HepG2 (cell line): Measurements from ENCODE around the gene NEU1. TPM values are rescaled to one million over a fixed set of nuclear protein-coding genes. Genes with fewer than 3 reads are reported as not detected.
A peak's percentile ranks its signal among the peaks of the same experiment; 100 is the strongest.

ENCODE experiments used
- AKAP8 ChIP-seq: sonication (generic); formaldehyde crosslinking; IDR thresholded peaks from 2 replicates; pipeline ENCODE4 v1.5.1; 2020; ENCODE audit warnings: mild to moderate bottlenecking, missing genetic modification reagents
- CERS6 ChIP-seq: sonication (generic); formaldehyde crosslinking; IDR thresholded peaks from 2 replicates; pipeline ENCODE4 v1.5.0; 2020; ENCODE audit warnings: missing genetic modification reagents
- CREB3 ChIP-seq: sonication (generic); formaldehyde crosslinking; IDR thresholded peaks from 2 replicates; pipeline ENCODE4 v1.5.0; 2020; ENCODE audit warnings: missing genetic modification reagents
- EED ChIP-seq: sonication (generic); formaldehyde crosslinking; IDR thresholded peaks from 2 replicates; pipeline ENCODE4 v1.5.0; 2020; ENCODE audit warnings: mild to moderate bottlenecking, missing genetic modification reagents
- EZH2 ChIP-seq: conservative IDR thresholded peaks from 2 replicates; pipeline ENCODE4 v1.6.1; 2012; ENCODE audit warnings: mild to moderate bottlenecking, low read depth, low read length, moderate library complexity
- GPN1 ChIP-seq: sonication (generic); formaldehyde crosslinking; IDR thresholded peaks from 2 replicates; pipeline ENCODE4 v1.5.1; 2020; ENCODE audit warnings: missing genetic modification reagents, borderline replicate concordance
- IKZF5 ChIP-seq: IDR thresholded peaks from 2 replicates; pipeline ENCODE4 v1.6.1; 2018; ENCODE audit warnings: missing genetic modification reagents, mild to moderate bottlenecking, missing compliant biosample characterization
- NCOR1 ChIP-seq: fragments of 200-600 bp; sonication (generic); IDR thresholded peaks from 2 replicates; pipeline ENCODE4 v1.7.0; 2017; ENCODE audit warnings: antibody characterized with exemption, low read length, borderline replicate concordance
- RFX5 ChIP-seq: IDR thresholded peaks from 2 replicates; pipeline ENCODE4 v1.6.1; 2011; ENCODE audit warnings: low read depth, low read length, improper control_type of control experiment
- RXRA ChIP-seq: sonication (generic); formaldehyde crosslinking; IDR thresholded peaks from 2 replicates; pipeline ENCODE4 v1.5.1; 2020; ENCODE audit warnings: missing genetic modification reagents
- TBP ChIP-seq: sonication (generic); formaldehyde crosslinking; IDR thresholded peaks from 2 replicates; pipeline ENCODE4 v1.5.0; 2020; ENCODE audit warnings: missing genetic modification reagents
- TEF ChIP-seq: sonication (generic); formaldehyde crosslinking; IDR thresholded peaks from 2 replicates; pipeline ENCODE4 v1.5.0; 2020; ENCODE audit warnings: missing genetic modification reagents
- TERF1 ChIP-seq: sonication (generic); formaldehyde crosslinking; IDR thresholded peaks from 2 replicates; pipeline ENCODE4 v1.8.0; 2022; ENCODE audit warnings: mild to moderate bottlenecking, missing genetic modification reagents, moderate library complexity
- TOPORS ChIP-seq: sonication (generic); formaldehyde crosslinking; IDR thresholded peaks from 2 replicates; pipeline ENCODE4 v1.8.0; 2023; ENCODE audit warnings: mild to moderate bottlenecking, missing genetic modification reagents
- ZBTB37 ChIP-seq: sonication (generic); formaldehyde crosslinking; IDR thresholded peaks from 2 replicates; pipeline ENCODE4 v1.4.0; 2020; ENCODE audit warnings: mild to moderate bottlenecking, missing genetic modification reagents
- ZBTB8A ChIP-seq: sonication (generic); formaldehyde crosslinking; IDR thresholded peaks from 2 replicates; pipeline ENCODE4 v1.4.0; 2020; ENCODE audit warnings: mild to moderate bottlenecking, low read depth, missing genetic modification reagents, borderline replicate concordance
- ZFAT ChIP-seq: sonication (generic); formaldehyde crosslinking; conservative IDR thresholded peaks from 2 replicates; pipeline ENCODE4 v1.8.1; 2023; ENCODE audit warnings: missing genetic modification reagents, inconsistent platforms
- ZNF205 ChIP-seq: IDR thresholded peaks from 2 replicates; pipeline ENCODE4 v1.6.1; 2018; ENCODE audit warnings: missing biosample characterization, missing genetic modification reagents
- ZNF326 ChIP-seq: sonication (generic); formaldehyde crosslinking; IDR thresholded peaks from 2 replicates; pipeline ENCODE4 v1.4.0; 2020; ENCODE audit warnings: missing genetic modification reagents, borderline replicate concordance
- ZNF44 ChIP-seq: sonication (generic); formaldehyde crosslinking; IDR thresholded peaks from 2 replicates; pipeline ENCODE4 v1.5.1; 2020; ENCODE audit warnings: mild to moderate bottlenecking, missing genetic modification reagents
- ZNF576 ChIP-seq: sonication (generic); formaldehyde crosslinking; IDR thresholded peaks from 2 replicates; pipeline ENCODE4 v1.4.0; 2020; ENCODE audit warnings: mild to moderate bottlenecking, missing genetic modification reagents
- ZNF720 ChIP-seq: sonication (generic); formaldehyde crosslinking; IDR thresholded peaks from 2 replicates; pipeline ENCODE4 v1.4.0; 2020; ENCODE audit warnings: missing genetic modification reagents
- polyA plus RNA-seq, 8 experiments: library from polyadenylated mRNA; depleted of rRNA in 3 of 8; stranded (reverse) in 7 of 8; unstranded in 1 of 8; fragments of >200 nt; fragmentation: Illumina TruSeq in 4 of 8; extraction: Trizol in 4 of 8; gene quantifications; 2 replicates each; pipeline versions ENCODE4 v1.2.1 to v1.2.3, GENCODE V29; 2011 to 2016; ENCODE audit warnings: low read depth in 4 of 8, missing spikeins in 1 of 8, mixed read lengths in 1 of 8; ENCODE audit not compliant: insufficient read depth in 1 of 8
- total RNA-seq, 5 experiments: library from RNA; depleted of rRNA; stranded (reverse); fragments of >200 nt; fragmentation: Illumina TruSeq; extraction: Trizol; gene quantifications; 2 replicates each; pipeline ENCODE4 v1.2.3, GENCODE V29; 2016; ENCODE audit warnings: low read depth in 1 of 5

NEU1 gene
- total and polyA plus RNA-seq, 2 of the 13 experiments (the other 11 are each of a cell fraction or from before 2014, with no cell fraction given), result 215 to 297 TPM

GRCh38 chr6:31815025-31815838 is 47.4 kb downstream of the NEU1 start, which contains the start of the genes HSPA1A and HSPA1L (continued):
- TF ChIP-seq GPN1 (CRISPR knock-in tag), result no peak
- TF ChIP-seq ZBTB8A (CRISPR knock-in tag), result no peak
- TF ChIP-seq ZFAT (CRISPR knock-in tag), result no peak
- TF ChIP-seq CERS6 (CRISPR knock-in tag), result no peak
- no peak; the same call in 1 of the 2 replicates for TF ChIP-seq TEF (CRISPR knock-in tag)
- TF ChIP-seq EED (CRISPR knock-in tag), result 0 out of 2 replicates have a peak, but pooled peaks have one; percentile 39
- TF ChIP-seq ZBTB37 (CRISPR knock-in tag), result no peak
- no peak for TF ChIP-seq AKAP8 (CRISPR knock-in tag)
- TF ChIP-seq ZNF576 (CRISPR knock-in tag), result no peak
- TF ChIP-seq TERF1, result no peak
- no peak for TF ChIP-seq ZNF326 (CRISPR knock-in tag)
- TF ChIP-seq ZNF44 (CRISPR knock-in tag), result no peak
- peak; percentile 62; the same call in 1 of the 2 replicates for TF ChIP-seq IKZF5
- TF ChIP-seq EZH2, result no peak
- TF ChIP-seq CREB3 (CRISPR knock-in tag), result no peak
- TF ChIP-seq RFX5, result peak; percentile 52; the same call in 1 of the 2 replicates
- TF ChIP-seq ZNF205 (CRISPR knock-in tag), result peak; percentile 80; the same call in 1 of the 2 replicates
- no peak for TF ChIP-seq ZNF720
- TF ChIP-seq NCOR1, result 0 out of 2 replicates have a peak, but pooled peaks have one; percentile 34
- TF ChIP-seq TOPORS, result no peak
- TF ChIP-seq RXRA (CRISPR knock-in tag), result no peak
- TF ChIP-seq TBP (CRISPR knock-in tag), result no peak
